ENCODE data around the gene SETD1B.

DNA sequence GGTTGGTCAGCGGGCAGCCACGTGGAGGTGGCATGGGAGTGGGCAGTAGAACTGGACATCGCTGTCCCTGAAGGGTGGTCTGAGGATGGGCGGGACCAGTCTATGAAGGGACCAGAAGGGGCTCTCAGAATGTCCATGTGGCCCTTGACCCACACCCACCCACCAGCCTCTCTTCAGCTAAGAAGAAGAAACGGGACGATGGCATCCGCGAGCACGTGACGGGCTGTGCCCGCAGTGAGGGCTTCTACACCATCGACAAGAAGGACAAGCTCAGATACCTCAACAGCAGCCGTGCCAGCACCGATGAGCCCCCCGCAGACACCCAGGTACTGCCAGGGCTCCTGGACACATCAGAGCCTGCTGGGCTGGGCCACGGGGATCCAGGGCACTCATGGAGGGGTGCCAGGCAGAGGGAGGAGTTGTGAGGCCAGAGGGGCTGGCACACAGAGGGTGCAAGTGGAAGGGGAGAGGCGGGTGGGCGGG is 21.3 kb downstream of the SETD1B start:
- TF ChIP-seq, protein P1, sequence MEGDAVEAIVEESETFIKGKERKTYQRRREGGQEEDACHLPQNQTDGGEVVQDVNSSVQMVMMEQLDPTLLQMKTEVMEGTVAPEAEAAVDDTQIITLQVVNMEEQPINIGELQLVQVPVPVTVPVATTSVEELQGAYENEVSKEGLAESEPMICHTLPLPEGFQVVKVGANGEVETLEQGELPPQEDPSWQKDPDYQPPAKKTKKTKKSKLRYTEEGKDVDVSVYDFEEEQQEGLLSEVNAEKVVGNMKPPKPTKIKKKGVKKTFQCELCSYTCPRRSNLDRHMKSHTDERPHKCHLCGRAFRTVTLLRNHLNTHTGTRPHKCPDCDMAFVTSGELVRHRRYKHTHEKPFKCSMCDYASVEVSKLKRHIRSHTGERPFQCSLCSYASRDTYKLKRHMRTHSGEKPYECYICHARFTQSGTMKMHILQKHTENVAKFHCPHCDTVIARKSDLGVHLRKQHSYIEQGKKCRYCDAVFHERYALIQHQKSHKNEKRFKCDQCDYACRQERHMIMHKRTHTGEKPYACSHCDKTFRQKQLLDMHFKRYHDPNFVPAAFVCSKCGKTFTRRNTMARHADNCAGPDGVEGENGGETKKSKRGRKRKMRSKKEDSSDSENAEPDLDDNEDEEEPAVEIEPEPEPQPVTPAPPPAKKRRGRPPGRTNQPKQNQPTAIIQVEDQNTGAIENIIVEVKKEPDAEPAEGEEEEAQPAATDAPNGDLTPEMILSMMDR (IDR thresholded peaks at IDR 0.05), result no peak
- no peak for TF ChIP-seq POLR2A (IDR thresholded peaks at IDR 0.05)

Data from heart left ventricle (tissue), 13 donors.